Ovary (tissue), 3 donors: ENCODE data around the gene EPB41L3.

Source experiments
- EP300 ChIP-seq: sonication (generic); formaldehyde crosslinking; IDR thresholded peaks from one replicate; pipeline ENCODE4 v1.6.1; 2017; ENCODE audit warnings: antibody characterized with exemption
- POLR2A ChIP-seq: fragments of 450-650 bp; IDR thresholded peaks from one replicate; pipeline ENCODE4 v1.6.1; 2017; ENCODE audit warnings: antibody characterized with exemption, mild to moderate bottlenecking, moderate library complexity
- TF ChIP-seq, protein P1 (sequence below), 3 donors: fragments of 450-650 bp in 2 of 3; fragments of 200-600 bp in 1 of 3; IDR thresholded peaks; one replicate each; pipeline versions ENCODE4 v1.5.1 to v1.8.0; 2016 to 2022; ENCODE audit warnings: antibody characterized with exemption in 3 of 3, mild to moderate bottlenecking in 1 of 3
- donor health status: DM: no; HTN: no; CAD: no.

DNA sequence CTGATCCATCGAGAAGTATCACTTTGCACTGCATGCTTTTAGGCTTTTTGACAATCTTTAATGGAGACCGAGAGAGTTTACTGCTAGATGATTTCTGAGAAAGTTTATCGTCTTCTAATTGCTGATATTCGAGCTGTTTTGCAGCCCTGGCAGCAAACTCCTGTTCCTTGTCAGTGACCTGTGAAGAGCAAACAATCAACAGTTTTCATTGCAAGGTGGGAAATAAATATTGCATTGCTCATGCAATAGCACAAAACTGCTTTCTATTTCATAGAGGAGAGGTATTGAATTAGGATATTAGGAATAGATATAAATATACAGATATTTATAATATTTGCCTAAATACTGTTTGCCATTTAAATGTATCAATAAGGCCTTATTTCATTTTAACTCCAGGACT lies 65.5 kb downstream of the EPB41L3 start:
- TF ChIP-seq POLR2A (no peak), EP300 (no peak)
- TF ChIP-seq, protein P1, sequence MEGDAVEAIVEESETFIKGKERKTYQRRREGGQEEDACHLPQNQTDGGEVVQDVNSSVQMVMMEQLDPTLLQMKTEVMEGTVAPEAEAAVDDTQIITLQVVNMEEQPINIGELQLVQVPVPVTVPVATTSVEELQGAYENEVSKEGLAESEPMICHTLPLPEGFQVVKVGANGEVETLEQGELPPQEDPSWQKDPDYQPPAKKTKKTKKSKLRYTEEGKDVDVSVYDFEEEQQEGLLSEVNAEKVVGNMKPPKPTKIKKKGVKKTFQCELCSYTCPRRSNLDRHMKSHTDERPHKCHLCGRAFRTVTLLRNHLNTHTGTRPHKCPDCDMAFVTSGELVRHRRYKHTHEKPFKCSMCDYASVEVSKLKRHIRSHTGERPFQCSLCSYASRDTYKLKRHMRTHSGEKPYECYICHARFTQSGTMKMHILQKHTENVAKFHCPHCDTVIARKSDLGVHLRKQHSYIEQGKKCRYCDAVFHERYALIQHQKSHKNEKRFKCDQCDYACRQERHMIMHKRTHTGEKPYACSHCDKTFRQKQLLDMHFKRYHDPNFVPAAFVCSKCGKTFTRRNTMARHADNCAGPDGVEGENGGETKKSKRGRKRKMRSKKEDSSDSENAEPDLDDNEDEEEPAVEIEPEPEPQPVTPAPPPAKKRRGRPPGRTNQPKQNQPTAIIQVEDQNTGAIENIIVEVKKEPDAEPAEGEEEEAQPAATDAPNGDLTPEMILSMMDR (IDR thresholded peaks at IDR 0.05): no peak
